Measurements from ENCODE around the gene CACNG7. TPM values are rescaled to one million over a fixed set of nuclear protein-coding genes. Genes with fewer than 3 reads are reported as not detected.
A peak's percentile ranks its signal among the peaks of the same experiment; 100 is the strongest.

The CACNG7 gene
- total RNA-seq, 1 experiment from 2014 or later, result 22.7 TPM

DNA sequence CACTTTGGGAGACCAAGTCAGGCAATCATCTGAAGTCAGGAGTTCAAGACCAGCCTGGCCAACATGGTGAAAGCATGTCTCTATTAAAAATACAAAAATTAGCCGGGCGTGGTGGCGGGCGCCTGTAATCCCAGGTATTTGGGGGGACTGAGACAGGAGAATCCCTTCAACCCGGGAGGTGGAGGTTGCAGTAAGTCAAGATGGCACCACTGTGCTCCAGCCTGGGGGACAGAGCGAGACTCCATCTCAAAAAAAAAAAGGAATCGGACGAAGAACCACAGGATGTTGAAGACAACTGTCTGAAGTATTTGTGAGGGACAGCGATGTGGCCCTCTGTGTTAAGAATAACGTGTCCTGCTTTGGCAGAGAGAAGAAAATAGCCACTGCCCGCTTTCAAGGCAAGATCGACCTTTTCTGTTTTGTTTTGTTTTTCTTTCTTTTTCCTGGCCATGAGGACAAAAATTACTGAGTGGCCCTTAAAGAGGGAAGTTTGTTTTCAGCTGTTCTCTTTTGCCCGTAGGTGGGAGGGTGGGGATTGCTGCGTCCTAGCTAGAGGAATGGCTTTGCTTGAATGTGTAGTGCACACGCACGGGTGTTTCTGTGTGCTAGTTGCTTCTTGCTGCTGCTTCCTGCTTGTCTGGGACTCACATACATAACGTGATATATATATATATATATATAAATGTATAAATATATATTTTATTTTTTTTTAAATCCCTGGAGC is 33.3 kb upstream of the CACNG7 start:
- no peak overlapping the region for H3K14ac ChIP-seq (ENCODE audit: insufficient read depth, low read length)
- no peak for DNase-seq
- H3K9ac ChIP-seq (ENCODE audit: extremely low read depth, insufficient read length, low read length), result no peak overlapping the region
- H4K8ac ChIP-seq (replicated peaks; ENCODE audit: insufficient read length, low read depth, low read length), result no peak overlapping the region
- no peak overlapping the region for H2AFZ ChIP-seq (ENCODE audit: low read length)
- H4K91ac ChIP-seq (ENCODE audit: insufficient read length, low read depth, low read length), result no peak overlapping the region
- no peak overlapping the region for H2AK5ac ChIP-seq (ENCODE audit: insufficient read length, low read length)
- H3K56ac ChIP-seq (ENCODE audit: insufficient read length, low read depth, low read length), result no peak overlapping the region
- H3K4me3 Mint-ChIP-seq, result no peak overlapping the region; a peak in 1 of 5 replicates
- TF ChIP-seq, protein P1, sequence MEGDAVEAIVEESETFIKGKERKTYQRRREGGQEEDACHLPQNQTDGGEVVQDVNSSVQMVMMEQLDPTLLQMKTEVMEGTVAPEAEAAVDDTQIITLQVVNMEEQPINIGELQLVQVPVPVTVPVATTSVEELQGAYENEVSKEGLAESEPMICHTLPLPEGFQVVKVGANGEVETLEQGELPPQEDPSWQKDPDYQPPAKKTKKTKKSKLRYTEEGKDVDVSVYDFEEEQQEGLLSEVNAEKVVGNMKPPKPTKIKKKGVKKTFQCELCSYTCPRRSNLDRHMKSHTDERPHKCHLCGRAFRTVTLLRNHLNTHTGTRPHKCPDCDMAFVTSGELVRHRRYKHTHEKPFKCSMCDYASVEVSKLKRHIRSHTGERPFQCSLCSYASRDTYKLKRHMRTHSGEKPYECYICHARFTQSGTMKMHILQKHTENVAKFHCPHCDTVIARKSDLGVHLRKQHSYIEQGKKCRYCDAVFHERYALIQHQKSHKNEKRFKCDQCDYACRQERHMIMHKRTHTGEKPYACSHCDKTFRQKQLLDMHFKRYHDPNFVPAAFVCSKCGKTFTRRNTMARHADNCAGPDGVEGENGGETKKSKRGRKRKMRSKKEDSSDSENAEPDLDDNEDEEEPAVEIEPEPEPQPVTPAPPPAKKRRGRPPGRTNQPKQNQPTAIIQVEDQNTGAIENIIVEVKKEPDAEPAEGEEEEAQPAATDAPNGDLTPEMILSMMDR (conservative IDR thresholded peaks at IDR 0.05), result no peak
- no peaks in the 10 kb centered on the region for H4K20me1 ChIP-seq (ENCODE audit: control insufficient read depth, insufficient read depth, insufficient read length)
- no peak overlapping the region for H2BK12ac ChIP-seq (ENCODE audit: insufficient read length, low read depth, low read length)
- no peak overlapping the region for H3K4ac ChIP-seq (ENCODE audit: low read depth, low read length)
- H3K23ac ChIP-seq (ENCODE audit: insufficient read length, low read depth, low read length), result no peak overlapping the region
- H3K27me3 Mint-ChIP-seq (ENCODE audit: low read depth), result no peaks in the 10 kb centered on the region
- no peak overlapping the region for H2BK15ac ChIP-seq (ENCODE audit: low read depth, low read length)
- H2BK5ac ChIP-seq (ENCODE audit: insufficient read length, low read length), result no peak overlapping the region
- peaks cover 25 to 45% (median 44%) of the 10 kb centered on the region in 3 experiments; a peak in 6 of 7 replicates for H3K36me3 Mint-ChIP-seq (ENCODE audit: insufficient read depth in 1 of 3, low read depth in 3 of 3)
- H4K5ac ChIP-seq (ENCODE audit: insufficient read length, low read depth, low read length), result no peak overlapping the region
- H3K79me1 ChIP-seq (ENCODE audit: insufficient read depth, low read depth, low read length, poor library complexity, severe bottlenecking), result no peaks in the 10 kb centered on the region
- no peaks in the 10 kb centered on the region for H3K79me2 ChIP-seq (ENCODE audit: insufficient read depth, low read length)
- no peak overlapping the region for H2BK120ac ChIP-seq (ENCODE audit: low read depth, low read length, poor library complexity, severe bottlenecking)
- no CpG with 5 or more reads among the region's 17 CpGs for WGBS (ENCODE audit: extremely low coverage, insufficient read length, low lambda C conversion rate)
- H3K27ac ChIP-seq (ENCODE audit: insufficient read length, low read depth, low read length), result no peak overlapping the region
- no peak overlapping the region for H3T11ph ChIP-seq (ENCODE audit: low read length)
- H3K18ac ChIP-seq (ENCODE audit: insufficient read length, low read depth, low read length), result no peak overlapping the region
- H3K9me3 Mint-ChIP-seq, result no peaks in the 10 kb centered on the region
- no peak overlapping the region for H2BK20ac ChIP-seq (ENCODE audit: low read depth, low read length, poor library complexity, severe bottlenecking)
- H3K23me2 ChIP-seq (ENCODE audit: insufficient read length, low read depth, low read length, poor library complexity, severe bottlenecking), result peaks cover 9% of the 10 kb centered on the region
- H3K9me3 ChIP-seq (ENCODE audit: control insufficient read depth, low read depth, low read length), result no peaks in the 10 kb centered on the region
- peak overlapping the region in 1 of 3 experiments; percentile 39; a peak in 1 of 7 replicates for H3K27ac Mint-ChIP-seq
- H3K27me3 ChIP-seq (ENCODE audit: insufficient read depth, low read length), result no peaks in the 10 kb centered on the region
- H3K4me1 ChIP-seq (ENCODE audit: insufficient read depth, low read length), result no peaks in the 10 kb centered on the region; the same call in 1 of the 2 replicates
- H3K4me2 ChIP-seq (ENCODE audit: insufficient read depth, insufficient read length, low read length), result no peak overlapping the region
- peaks cover 21 to 33% of the 10 kb centered on the region in 2 experiments for H3K4me1 Mint-ChIP-seq
